MM.1S (cell line): Measurements from ENCODE around the gene PDK4.

Source experiments
- CTCF ChIP-seq: fragments of 300-600 bp; sonication (generic); IDR thresholded peaks from 2 replicates; pipeline ENCODE4 v1.5.1; 2016; ENCODE audit warnings: antibody characterized with exemption, low read length, mixed read lengths
- EZH2 ChIP-seq: fragments of 300-600 bp; sonication (generic); optimal IDR thresholded peaks from 2 replicates; pipeline ENCODE3; 2017; ENCODE audit warnings: low read depth, mild to moderate bottlenecking, antibody characterized with exemption, low read length, mixed read lengths

- TF ChIP-seq CTCF (no peak), EZH2 (no peak)
Measured at GRCh38 chr7:95583834-95584621, 12.3 kb downstream of the PDK4 start.
